WERI-Rb-1 (cell line): ENCODE measurements around the gene DGCR2.
"Not testable (repeated sequence)": the region's sequence is repeated elsewhere in the genome, so short reads cannot be mapped to it uniquely, and the experiment has no call there.

Experiments
- DNase-seq: peaks from one replicate; pipeline ENCODE4 v3.0.0-alpha.2; 2020
- H3K27ac ChIP-seq: fragments of 250-450 bp; sonication (Bioruptor Pico); 2 replicates; pipeline ENCODE4 v1.5.1; 2020; ENCODE audit warnings: mild to moderate bottlenecking, moderate library complexity
- H3K27me3 ChIP-seq: fragments of 250-450 bp; sonication (Bioruptor Pico); 2 replicates; pipeline ENCODE4 v1.5.1; 2021; ENCODE audit warnings: mild to moderate bottlenecking, low read depth, moderate library complexity; ENCODE audit not compliant: insufficient read depth, severe bottlenecking
- H3K36me3 ChIP-seq: fragments of 250-450 bp; sonication (Bioruptor Pico); 2 replicates; pipeline ENCODE4 v1.5.1; 2020; ENCODE audit warnings: mild to moderate bottlenecking, moderate library complexity
- H3K4me3 ChIP-seq: 2 replicates; pipeline ENCODE4 v1.5.1; 2011; ENCODE audit warnings: low read depth, mild to moderate bottlenecking, control low read depth, low read length
- H3K9me3 ChIP-seq: fragments of 250-450 bp; sonication (Bioruptor Pico); 2 replicates; pipeline ENCODE4 v1.5.1; 2021; ENCODE audit warnings: mild to moderate bottlenecking, moderate library complexity; ENCODE audit not compliant: severe bottlenecking
- TF ChIP-seq, protein P1 (sequence below): IDR thresholded peaks from 2 replicates; pipeline ENCODE4 v1.5.1; 2011; ENCODE audit warnings: low read depth, mild to moderate bottlenecking, control low read depth, inconsistent platforms, low read length

Gene DGCR2

GRCh38 chr22:19005905-19006304, 116.3 kb downstream of the DGCR2 start:
- TF ChIP-seq, protein P1, sequence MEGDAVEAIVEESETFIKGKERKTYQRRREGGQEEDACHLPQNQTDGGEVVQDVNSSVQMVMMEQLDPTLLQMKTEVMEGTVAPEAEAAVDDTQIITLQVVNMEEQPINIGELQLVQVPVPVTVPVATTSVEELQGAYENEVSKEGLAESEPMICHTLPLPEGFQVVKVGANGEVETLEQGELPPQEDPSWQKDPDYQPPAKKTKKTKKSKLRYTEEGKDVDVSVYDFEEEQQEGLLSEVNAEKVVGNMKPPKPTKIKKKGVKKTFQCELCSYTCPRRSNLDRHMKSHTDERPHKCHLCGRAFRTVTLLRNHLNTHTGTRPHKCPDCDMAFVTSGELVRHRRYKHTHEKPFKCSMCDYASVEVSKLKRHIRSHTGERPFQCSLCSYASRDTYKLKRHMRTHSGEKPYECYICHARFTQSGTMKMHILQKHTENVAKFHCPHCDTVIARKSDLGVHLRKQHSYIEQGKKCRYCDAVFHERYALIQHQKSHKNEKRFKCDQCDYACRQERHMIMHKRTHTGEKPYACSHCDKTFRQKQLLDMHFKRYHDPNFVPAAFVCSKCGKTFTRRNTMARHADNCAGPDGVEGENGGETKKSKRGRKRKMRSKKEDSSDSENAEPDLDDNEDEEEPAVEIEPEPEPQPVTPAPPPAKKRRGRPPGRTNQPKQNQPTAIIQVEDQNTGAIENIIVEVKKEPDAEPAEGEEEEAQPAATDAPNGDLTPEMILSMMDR, result no peak
- H3K9me3 ChIP-seq, result no peaks in the 10 kb centered on the region
- H3K36me3 ChIP-seq, result no peaks in the 10 kb centered on the region
- H3K27me3 ChIP-seq, result no peaks in the 10 kb centered on the region
- DNase-seq, result no peak
- no peak overlapping the region for H3K27ac ChIP-seq
- H3K4me3 ChIP-seq, result no peak overlapping the region

GRCh38 chr22:19004471-19004870, 117.7 kb downstream of the DGCR2 start:
- Histone ChIP-seq H3K4me3 (no peak overlapping the region), H3K9me3 (no peaks in the 10 kb centered on the region), H3K36me3 (no peaks in the 10 kb centered on the region), H3K27ac (no peak overlapping the region), H3K27me3 (no peaks in the 10 kb centered on the region)
- TF ChIP-seq, protein P1, result no peak
- no peak for DNase-seq

DNA sequence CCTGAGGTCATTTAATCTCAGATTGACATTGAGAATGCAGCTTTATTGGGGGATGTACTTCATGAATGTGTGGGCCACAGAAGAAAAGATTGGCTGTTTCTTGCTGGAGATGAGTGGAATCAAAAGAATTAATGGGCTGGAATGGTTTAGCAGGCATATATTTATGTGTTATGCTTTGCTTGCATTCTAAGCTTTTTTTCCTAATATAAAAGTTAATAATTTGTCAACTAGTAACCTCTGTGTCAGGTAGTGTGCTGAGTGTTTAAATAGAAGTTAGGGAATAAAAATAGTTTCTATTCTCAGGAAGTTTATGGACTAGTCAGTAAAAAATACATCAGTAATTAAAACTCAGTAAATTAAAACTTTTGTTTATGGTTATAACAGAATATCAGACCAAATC, 118.7 kb downstream of the DGCR2 start:
- no peaks in the 10 kb centered on the region for H3K9me3 ChIP-seq
- no peak for DNase-seq
- TF ChIP-seq, protein P1, result no peak
- H3K27ac ChIP-seq, result no peak overlapping the region
- no peak overlapping the region for H3K4me3 ChIP-seq
- no peaks in the 10 kb centered on the region for H3K36me3 ChIP-seq
- no peaks in the 10 kb centered on the region for H3K27me3 ChIP-seq

GRCh38 chr22:19002684-19003038, 119.6 kb downstream of the DGCR2 start:
- H3K27me3 ChIP-seq, result no peaks in the 10 kb centered on the region

DNA sequence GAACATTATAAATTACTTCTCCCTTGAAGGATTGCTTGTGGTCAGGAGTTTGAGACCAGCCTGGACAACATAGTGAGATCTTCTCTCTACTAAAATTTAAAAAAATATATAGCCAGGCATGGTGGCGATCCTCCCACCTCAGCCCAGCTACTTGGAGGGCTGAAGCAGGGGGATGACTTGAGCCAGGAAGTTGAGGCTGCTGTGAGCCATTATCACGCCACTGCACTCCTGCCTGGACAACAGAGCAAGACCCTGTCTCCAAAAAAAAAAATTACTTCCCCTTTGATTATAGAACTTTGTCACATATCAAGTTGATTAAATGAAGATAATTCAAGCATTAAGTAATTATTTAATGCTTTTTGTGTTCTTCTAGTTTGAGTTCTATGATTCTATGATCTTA, 121.0 kb downstream of the DGCR2 start:
- Histone ChIP-seq H3K27me3 (no peaks in the 10 kb centered on the region), H3K36me3 (no peaks in the 10 kb centered on the region), H3K4me3 (no peak overlapping the region), H3K9me3 (no peaks in the 10 kb centered on the region), H3K27ac (no peak overlapping the region)
- DNase-seq, result no peak
- TF ChIP-seq, protein P1, result no peak

More at GRCh38 chr22:19002684-19003038, 119.6 kb downstream of the DGCR2 start:
- Histone ChIP-seq H3K4me3 (peak overlapping the region; percentile 21; the same call in 1 of the 2 replicates), H3K36me3 (no peaks in the 10 kb centered on the region), H3K27ac (peak overlapping the region; percentile 37; the same call in 1 of the 2 replicates), H3K9me3 (no peaks in the 10 kb centered on the region)
- no peak for DNase-seq
- TF ChIP-seq, protein P1, result no peak

GRCh38 chr22:19000106-19000505, 122.1 kb downstream of the DGCR2 start:
- H3K4me3 ChIP-seq, H3K27ac ChIP-seq, DNase-seq, H3K9me3 ChIP-seq, H3K27me3 ChIP-seq, H3K36me3 ChIP-seq: not testable (repeated sequence)
